Left ventricle myocardium inferior (tissue), 1 donor: Measurements from ENCODE around the gene PRKG1. TPM values are rescaled to one million over a fixed set of nuclear protein-coding genes. Genes with fewer than 3 reads are reported as not detected.

Experiments used
- DNase-seq: peaks from one replicate; pipeline ENCODE4 v3.0.0-alpha.2; 2020
- H3K27ac ChIP-seq: fragments of 200-600 bp; replicated peaks from 2 replicates; pipeline ENCODE4 v1.8.0; 2021
- H3K27me3 ChIP-seq: fragments of 200-600 bp; 2 replicates; pipeline ENCODE4 v1.8.0; 2021; ENCODE audit warnings: low read depth
- H3K36me3 ChIP-seq: fragments of 200-600 bp; 2 replicates; pipeline ENCODE4 v1.8.0; 2021
- H3K4me1 ChIP-seq: fragments of 200-600 bp; 2 replicates; pipeline ENCODE4 v1.8.0; 2021
- H3K4me3 ChIP-seq: fragments of 200-600 bp; 2 replicates; pipeline ENCODE4 v1.8.0; 2021; ENCODE audit warnings: mild to moderate bottlenecking, moderate library complexity
- H3K9me3 ChIP-seq: fragments of 200-600 bp; replicated peaks from 2 replicates; pipeline ENCODE4 v1.8.0; 2021
- CTCF ChIP-seq: fragments of 200-600 bp; IDR thresholded peaks from 2 replicates; pipeline ENCODE4 v1.8.0; 2021; ENCODE audit warnings: antibody characterized with exemption, mild to moderate bottlenecking, borderline replicate concordance
- intact Hi-C: fragments of 100-400 bp; cut with micrococcal nuclease; formaldehyde crosslinking; loops from one replicate; pipeline ENCODE4 v1.11.0; 2022
- total RNA-seq: library from RNA; stranded (reverse); fragmentation: NEBNext Ultra II Directional; extraction: Animal tissue kit (Norgen Biotek cat#: 25700); gene quantifications from one replicate; pipeline ENCODE4 v1.2.1, GENCODE V29; 2021
- donor health status: DM: no; HTN: yes; CAD: no; lungs with severe emphysema.

PRKG1 gene
- total RNA-seq, 1 donor from 2014 or later: 38.9 TPM

DNA sequence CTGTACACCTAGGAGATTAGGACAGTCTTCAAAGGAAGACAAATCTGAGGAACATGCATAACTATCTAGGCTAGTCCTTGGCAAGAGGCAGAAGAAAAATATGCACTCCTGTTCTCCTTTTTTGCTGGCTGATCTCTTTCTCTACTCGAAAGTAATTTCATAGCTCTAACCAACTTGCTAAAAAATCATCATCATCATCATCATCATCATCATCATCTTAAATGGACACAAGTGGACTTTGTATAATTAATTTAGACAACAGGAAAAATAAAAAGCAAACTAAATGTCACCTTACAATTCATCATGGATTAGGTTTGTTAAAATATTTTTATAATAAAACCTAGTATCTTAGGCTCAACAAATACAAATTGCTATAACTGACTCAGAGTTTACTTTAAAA is 1192.6 kb downstream of the PRKG1 start:
- H3K4me3 ChIP-seq: no peak overlapping the region
- no peaks in the 10 kb centered on the region for H3K9me3 ChIP-seq
- intact Hi-C loops: no loop called here
- TF ChIP-seq CTCF: no peak
- no peaks in the 10 kb centered on the region for H3K4me1 ChIP-seq
- peaks cover 1% of the 10 kb centered on the region for H3K36me3 ChIP-seq
- H3K27ac ChIP-seq: no peak overlapping the region
- no peak for DNase-seq
- H3K27me3 ChIP-seq: no peaks in the 10 kb centered on the region

GRCh38 chr10:52268790-52269189 is 1194.5 kb downstream of the PRKG1 start:
- Histone ChIP-seq H3K27ac (no peak overlapping the region), H3K9me3 (no peaks in the 10 kb centered on the region), H3K4me3 (no peak overlapping the region), H3K36me3 (peaks cover 5% of the 10 kb centered on the region), H3K27me3 (no peaks in the 10 kb centered on the region), H3K4me1 (no peaks in the 10 kb centered on the region)
- intact Hi-C loops: no loop called here
- no peak for DNase-seq
- no peak for TF ChIP-seq CTCF

- H3K4me3 ChIP-seq: no peak overlapping the region
- H3K36me3 ChIP-seq: peaks cover 5% of the 10 kb centered on the region
- TF ChIP-seq CTCF: no peak
- intact Hi-C loops: no loop called here
- H3K27ac ChIP-seq: no peak overlapping the region
- no peaks in the 10 kb centered on the region for H3K4me1 ChIP-seq
- H3K9me3 ChIP-seq: no peaks in the 10 kb centered on the region
- no peak for DNase-seq
- H3K27me3 ChIP-seq: no peaks in the 10 kb centered on the region
Measured at GRCh38 chr10:52269233-52269632, 1194.9 kb downstream of the PRKG1 start.

GRCh38 chr10:52276163-52276562 is 1201.9 kb downstream of the PRKG1 start:
- Histone ChIP-seq H3K27ac (no peak overlapping the region), H3K4me3 (no peak overlapping the region), H3K36me3 (peaks cover 5% of the 10 kb centered on the region), H3K27me3 (no peaks in the 10 kb centered on the region), H3K9me3 (peaks cover 11% of the 10 kb centered on the region), H3K4me1 (peaks cover 13% of the 10 kb centered on the region)
- no peak for DNase-seq
- no peak for TF ChIP-seq CTCF
- intact Hi-C loops: no loop called here

- Histone ChIP-seq H3K27ac (no peak overlapping the region), H3K27me3 (no peaks in the 10 kb centered on the region), H3K9me3 (peaks cover 11% of the 10 kb centered on the region), H3K4me3 (no peak overlapping the region), H3K36me3 (peaks cover 2% of the 10 kb centered on the region), H3K4me1 (peaks cover 13% of the 10 kb centered on the region)
- no peak for TF ChIP-seq CTCF
- intact Hi-C loops: no loop called here
- DNase-seq: no peak
Measured at GRCh38 chr10:52276986-52277385, 1202.7 kb downstream of the PRKG1 start.

- H3K27me3 ChIP-seq: no peaks in the 10 kb centered on the region
- DNase-seq: no peak
- no peak overlapping the region for H3K4me3 ChIP-seq
- H3K9me3 ChIP-seq: peaks cover 11% of the 10 kb centered on the region
- H3K4me1 ChIP-seq: peaks cover 13% of the 10 kb centered on the region
- H3K27ac ChIP-seq: no peak overlapping the region
- intact Hi-C loops: no loop called here
- H3K36me3 ChIP-seq: peaks cover 12% of the 10 kb centered on the region
- TF ChIP-seq CTCF: no peak
Measured at GRCh38 chr10:52279546-52279945, 1205.3 kb downstream of the PRKG1 start.
